Hepatocyte (in vitro differentiated cells): ENCODE measurements around the gene CBX7. TPM values are rescaled to one million over a fixed set of nuclear protein-coding genes. Genes with fewer than 3 reads are reported as not detected.

Source experiments
- DNase-seq: peaks from one replicate; pipeline ENCODE4 v3.0.0-alpha.2; 2016; ENCODE audit warnings: low spot score
- H2AFZ ChIP-seq: fragments of 200-600 bp; sonication (generic); 2 replicates; pipeline ENCODE4 v1.6.0; 2016; ENCODE audit warnings: antibody characterized with exemption, mild to moderate bottlenecking
- H3K27ac ChIP-seq: fragments of 200-600 bp; sonication (generic); 2 replicates; pipeline ENCODE4 v1.5.1; 2016; ENCODE audit warnings: mild to moderate bottlenecking
- H3K27me3 ChIP-seq: fragments of 200-600 bp; sonication (generic); 2 replicates; pipeline ENCODE4 v1.6.1; 2016
- H3K36me3 ChIP-seq: fragments of 200-600 bp; sonication (generic); replicated peaks from 2 replicates; pipeline ENCODE4 v1.5.1; 2016; ENCODE audit warnings: low read depth; ENCODE audit not compliant: insufficient read depth
- H3K4me1 ChIP-seq: fragments of 200-600 bp; sonication (generic); 2 replicates; pipeline ENCODE4 v1.5.1; 2016; ENCODE audit warnings: mild to moderate bottlenecking, moderate library complexity; ENCODE audit not compliant: insufficient read depth
- H3K4me2 ChIP-seq: fragments of 200-600 bp; sonication (generic); 2 replicates; pipeline ENCODE4 v1.6.0; 2016
- H3K4me3 ChIP-seq: fragments of 200-600 bp; sonication (generic); 2 replicates; pipeline ENCODE4 v1.5.1; 2016; ENCODE audit warnings: mild to moderate bottlenecking
- H3K79me2 ChIP-seq: fragments of 200-600 bp; sonication (generic); 2 replicates; pipeline ENCODE4 v1.6.0; 2017; ENCODE audit warnings: mild to moderate bottlenecking
- H3K9me2 ChIP-seq: fragments of 200-600 bp; sonication (generic); replicated peaks from 2 replicates; pipeline ENCODE4 v1.6.0; 2017; ENCODE audit warnings: mild to moderate bottlenecking; ENCODE audit not compliant: insufficient read depth
- H3K9me3 ChIP-seq: fragments of 200-600 bp; sonication (generic); 2 replicates; pipeline ENCODE4 v1.5.1; 2016; ENCODE audit warnings: low read depth, mild to moderate bottlenecking
- H4K20me1 ChIP-seq: fragments of 200-600 bp; sonication (generic); 2 replicates; pipeline ENCODE4 v1.6.0; 2016; ENCODE audit warnings: mild to moderate bottlenecking; ENCODE audit not compliant: insufficient read depth, poor library complexity, severe bottlenecking
- EZH2 ChIP-seq: fragments of 200-600 bp; sonication (generic); IDR thresholded peaks from 2 replicates; pipeline ENCODE4 v1.6.1; 2016; ENCODE audit warnings: antibody characterized with exemption, mild to moderate bottlenecking, borderline replicate concordance
- EZH2phosphoT487 ChIP-seq: fragments of 200-600 bp; sonication (generic); IDR thresholded peaks from one replicate; pipeline ENCODE4 v1.6.1; 2018; ENCODE audit warnings: antibody characterized with exemption, mild to moderate bottlenecking, low read depth, moderate library complexity; ENCODE audit not compliant: unreplicated experiment, severe bottlenecking
- WGBS: methylation state at CpG from one replicate; pipeline ENCODE4 v1.1.6; 2016; ENCODE audit warnings: low lambda C conversion rate; ENCODE audit errors: missing lambda C conversion rate; 5-methylcytosine and 5-hydroxymethylcytosine counted together
- polyA plus RNA-seq: library from polyadenylated mRNA; unstranded; fragments of >200 nt; fragmentation: Nextera tagmentation; extraction: Ambion mirVana; gene quantifications from 2 replicates; pipeline ENCODE4 v1.2.1, GENCODE V29; 2016
- total RNA-seq: library from RNA; depleted of rRNA; stranded (reverse); fragments of >200 nt; gene quantifications from 2 replicates; pipeline ENCODE4 v1.2.3, GENCODE V29; 2014
- TF ChIP-seq, protein P1 (sequence below): fragments of 200-600 bp; sonication (generic); IDR thresholded peaks from 2 replicates; pipeline ENCODE4 v1.5.1; 2016; ENCODE audit warnings: antibody characterized with exemption, mild to moderate bottlenecking; ENCODE audit not compliant: poor library complexity

The CBX7 gene
- total and polyA plus RNA-seq, 2 experiments from 2014 or later = 4.2 to 9.6 TPM

DNA sequence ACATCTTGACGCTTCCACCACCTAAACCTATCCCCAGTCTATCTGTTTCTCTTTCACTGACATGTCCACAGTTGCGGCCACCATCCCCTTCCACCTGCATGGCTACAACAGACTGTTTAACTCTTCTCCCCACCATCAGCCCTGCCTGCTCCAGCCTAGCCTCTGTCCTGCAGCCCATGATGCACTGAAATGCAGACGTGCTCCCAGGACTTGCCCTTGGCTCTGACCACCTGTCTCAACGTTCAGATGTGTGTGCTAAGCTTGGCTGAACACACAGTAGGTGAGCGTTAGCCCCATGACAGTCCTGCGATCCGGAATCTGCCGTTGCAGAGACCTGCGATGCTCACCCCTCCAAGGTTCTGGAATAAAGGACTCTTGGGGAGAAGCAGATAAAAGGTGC lies 22.7 kb downstream of the CBX7 start:
- DNase-seq = no peak
- Histone ChIP-seq H2AFZ (no peak overlapping the region), H3K4me2 (no peak overlapping the region), H3K79me2 (no peaks in the 10 kb centered on the region), H3K27ac (no peak overlapping the region), H3K4me1 (peaks cover 11% of the 10 kb centered on the region), H3K9me3 (no peaks in the 10 kb centered on the region), H3K36me3 (no peaks in the 10 kb centered on the region), H3K4me3 (no peak overlapping the region), H3K9me2 (no peaks in the 10 kb centered on the region), H3K27me3 (no peaks in the 10 kb centered on the region), H4K20me1 (no peaks in the 10 kb centered on the region)
- no peak for TF ChIP-seq EZH2
- no peak for TF ChIP-seq EZH2phosphoT487
- TF ChIP-seq, protein P1, sequence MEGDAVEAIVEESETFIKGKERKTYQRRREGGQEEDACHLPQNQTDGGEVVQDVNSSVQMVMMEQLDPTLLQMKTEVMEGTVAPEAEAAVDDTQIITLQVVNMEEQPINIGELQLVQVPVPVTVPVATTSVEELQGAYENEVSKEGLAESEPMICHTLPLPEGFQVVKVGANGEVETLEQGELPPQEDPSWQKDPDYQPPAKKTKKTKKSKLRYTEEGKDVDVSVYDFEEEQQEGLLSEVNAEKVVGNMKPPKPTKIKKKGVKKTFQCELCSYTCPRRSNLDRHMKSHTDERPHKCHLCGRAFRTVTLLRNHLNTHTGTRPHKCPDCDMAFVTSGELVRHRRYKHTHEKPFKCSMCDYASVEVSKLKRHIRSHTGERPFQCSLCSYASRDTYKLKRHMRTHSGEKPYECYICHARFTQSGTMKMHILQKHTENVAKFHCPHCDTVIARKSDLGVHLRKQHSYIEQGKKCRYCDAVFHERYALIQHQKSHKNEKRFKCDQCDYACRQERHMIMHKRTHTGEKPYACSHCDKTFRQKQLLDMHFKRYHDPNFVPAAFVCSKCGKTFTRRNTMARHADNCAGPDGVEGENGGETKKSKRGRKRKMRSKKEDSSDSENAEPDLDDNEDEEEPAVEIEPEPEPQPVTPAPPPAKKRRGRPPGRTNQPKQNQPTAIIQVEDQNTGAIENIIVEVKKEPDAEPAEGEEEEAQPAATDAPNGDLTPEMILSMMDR = no peak
- WGBS = 96% methylated on average over 9 of the region's 9 CpGs

- no peak overlapping the region for H3K4me2 ChIP-seq
- DNase-seq = peak; percentile 52
- H3K27ac ChIP-seq = peak overlapping the region; percentile 34
- H3K79me2 ChIP-seq = no peaks in the 10 kb centered on the region
- no peaks in the 10 kb centered on the region for H3K9me2 ChIP-seq
- no peaks in the 10 kb centered on the region for H3K27me3 ChIP-seq
- H3K4me3 ChIP-seq = no peak overlapping the region
- 79% methylated on average over 4 of the region's 4 CpGs for WGBS
- TF ChIP-seq, protein P1 = no peak
- no peaks in the 10 kb centered on the region for H3K9me3 ChIP-seq
- H3K4me1 ChIP-seq = peaks cover 11% of the 10 kb centered on the region
- H3K36me3 ChIP-seq = no peaks in the 10 kb centered on the region
- H2AFZ ChIP-seq = no peak overlapping the region
- no peaks in the 10 kb centered on the region for H4K20me1 ChIP-seq
Measured at GRCh38 chr22:39129081-39129480, 23.4 kb downstream of the CBX7 start.

DNA sequence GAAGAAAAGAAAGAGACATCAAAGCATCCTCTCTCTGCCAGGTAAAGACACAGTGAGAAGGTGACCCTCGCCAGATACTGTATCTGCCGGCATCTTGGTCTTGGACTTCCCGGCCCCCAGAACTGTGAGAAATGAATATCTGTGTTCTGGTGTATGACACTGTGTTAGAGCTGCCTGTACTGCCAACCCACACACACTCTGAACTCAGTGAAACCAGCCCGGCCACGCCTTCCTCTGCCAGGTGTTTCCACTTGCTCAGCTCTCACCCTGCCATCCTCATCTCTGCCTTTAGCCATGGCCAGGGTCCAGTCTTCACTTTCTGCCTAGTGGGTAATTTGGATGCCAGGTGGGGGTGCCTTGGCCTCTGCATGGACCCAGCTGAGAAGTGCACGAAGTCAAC lies 24.0 kb downstream of the CBX7 start:
- Histone ChIP-seq H2AFZ (no peak overlapping the region), H3K4me2 (no peak overlapping the region), H3K27ac (peak overlapping the region; percentile 34), H3K4me1 (peaks cover 11% of the 10 kb centered on the region), H3K79me2 (no peaks in the 10 kb centered on the region), H3K36me3 (no peaks in the 10 kb centered on the region), H3K27me3 (no peaks in the 10 kb centered on the region), H3K4me3 (no peak overlapping the region), H3K9me2 (no peaks in the 10 kb centered on the region), H4K20me1 (no peaks in the 10 kb centered on the region), H3K9me3 (no peaks in the 10 kb centered on the region)
- no peak for DNase-seq
- 98% methylated on average over 6 of the region's 6 CpGs for WGBS
- TF ChIP-seq, protein P1 = no peak
- TF ChIP-seq EZH2 (no peak), EZH2phosphoT487 (no peak)

DNA sequence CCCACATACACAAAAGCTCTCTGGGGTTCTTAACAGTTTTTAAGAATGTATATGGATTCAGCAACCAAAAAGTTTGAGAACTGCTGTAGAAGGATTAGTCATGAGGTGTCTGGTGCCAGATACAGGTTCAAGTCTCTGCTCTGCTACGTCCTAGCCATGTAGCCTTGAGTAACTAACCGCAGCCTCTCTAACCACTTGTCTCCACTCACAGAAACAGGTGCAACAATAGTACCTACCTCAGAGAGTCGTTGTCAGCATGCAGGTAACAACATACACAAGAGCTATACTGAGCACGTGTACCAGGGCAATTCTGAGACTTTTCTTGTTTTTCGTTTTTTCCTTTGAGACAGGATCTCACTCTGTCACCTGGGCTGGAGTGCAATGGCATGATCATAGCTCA lies 26.9 kb downstream of the CBX7 start:
- Histone ChIP-seq H3K9me3 (no peaks in the 10 kb centered on the region), H3K9me2 (no peaks in the 10 kb centered on the region), H3K4me3 (no peak overlapping the region), H3K4me2 (no peak overlapping the region), H3K27me3 (no peaks in the 10 kb centered on the region), H3K4me1 (peaks cover 6% of the 10 kb centered on the region), H2AFZ (no peak overlapping the region), H3K36me3 (no peaks in the 10 kb centered on the region), H3K27ac (no peak overlapping the region), H3K79me2 (no peaks in the 10 kb centered on the region), H4K20me1 (no peaks in the 10 kb centered on the region)
- 95% methylated on average over 5 of the region's 5 CpGs for WGBS
- TF ChIP-seq EZH2phosphoT487 (no peak), EZH2 (no peak)
- TF ChIP-seq, protein P1 = no peak
- no peak for DNase-seq
